ENCODE measurements around the gene DNAH8. TPM values are rescaled to one million over a fixed set of nuclear protein-coding genes. Genes with fewer than 3 reads are reported as not detected.

The DNAH8 gene
- total RNA-seq, 1 experiment from 2014 or later, result 0.15 TPM

DNA sequence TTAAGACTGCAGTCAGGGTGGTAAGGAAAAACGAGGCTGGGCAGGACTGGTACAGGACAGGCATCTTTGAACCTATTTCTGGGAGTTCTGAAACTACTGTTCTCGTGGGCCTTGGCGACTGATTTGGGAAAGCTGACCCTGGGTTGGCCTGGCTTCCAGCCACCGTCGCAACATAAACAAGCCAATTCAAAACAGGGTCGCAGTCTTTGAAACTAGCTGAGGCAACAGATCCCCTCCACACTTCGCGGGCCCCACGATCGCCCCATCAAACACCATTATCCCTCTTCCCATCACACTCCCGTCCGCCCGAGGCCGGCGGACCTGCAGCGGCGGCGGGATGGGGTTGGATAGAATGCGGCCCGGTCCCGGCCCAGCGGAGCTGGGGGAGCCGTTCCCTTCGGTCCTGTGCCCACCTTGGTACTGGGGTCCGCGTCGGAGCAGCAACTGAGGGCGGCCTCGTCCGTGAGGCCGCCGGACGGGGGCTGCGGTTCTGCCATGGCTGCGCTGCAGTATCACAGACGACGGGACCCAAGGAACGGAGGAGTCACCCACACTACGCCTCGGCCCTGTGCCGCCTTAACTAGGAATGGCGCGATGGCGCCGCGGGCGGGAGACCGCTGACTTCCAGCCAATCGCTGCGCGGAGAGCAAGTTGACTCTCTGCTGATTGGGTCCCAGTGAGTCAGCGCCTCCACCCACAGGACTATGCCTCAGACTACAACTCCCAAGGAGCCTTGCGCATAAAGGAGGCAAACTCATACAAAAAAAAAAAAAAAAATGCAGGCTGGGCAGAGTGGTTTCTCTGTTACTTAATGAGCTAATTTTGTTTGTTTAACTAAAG lies 12.3 kb upstream of the DNAH8 start, which contains the start of gene GLO1:
TSS of gene GLO1 (minus strand) at position 588 of the 840 bp plus-strand sequence. CDS start at position 497, 91 bp downstream.
- Histone ChIP-seq H3K4me1 (ENCODE audit: insufficient read depth, low read length) (no peaks in the 10 kb centered on the region; the same call in 1 of the 2 replicates), H3K4me2 (ENCODE audit: low read length) (peak within 1 kb of the TSS; percentile 90), H3F3A (ENCODE audit: low read length, unreplicated experiment) (no peaks in the 10 kb centered on the region), H3K9me3 (ENCODE audit: low read length) (no peaks in the 10 kb centered on the region), H3K9ac (ENCODE audit: low read length) (peak within 1 kb of the TSS; percentile 88), H3K27ac (ENCODE audit: low read length) (peak within 1 kb of the TSS; percentile 20), H3K27me3 (ENCODE audit: low read length) (no peaks in the 10 kb centered on the region), H3K9me2 (replicated peaks; ENCODE audit: low read length) (no peaks in the 10 kb centered on the region), H2AFZ (ENCODE audit: low read length) (peak within 1 kb of the TSS; percentile 83), H3K4me3 (ENCODE audit: low read length) (peak within 1 kb of the TSS; percentile 89), H4K20me1 (ENCODE audit: low read length) (no peaks in the 10 kb centered on the region), H3K79me2 (ENCODE audit: low read length) (peaks cover 48% of the 10 kb centered on the region), H3K36me3 (ENCODE audit: low read depth, low read length) (peaks cover 21% of the 10 kb centered on the region)
- TSS peak; percentile 54 for BruUV-seq (replicated peaks)
- ATAC-seq (peak; percentile 99), DNase-seq (peak; percentile 98)
- CTCF ChIA-PET, result interaction anchor here (0.6 kb wide), 5 partner anchors 36 to 317 kb away, joined by 3 to 10 read pairs (median 6); no protein-coding TSS in a partner anchor
- intact Hi-C loops (cut with micrococcal nuclease), result loop anchor here (1.0 kb wide), 1 partner anchor 92 kb away; no protein-coding TSS in a partner anchor
- POLR2A ChIA-PET (ENCODE audit: unreplicated experiment), result interaction anchor here (0.5 to 0.7 kb wide), 9 partner anchors 11 to 1340 kb away, joined by 3 to 22 read pairs (median 8); no protein-coding TSS in a partner anchor
- TF ChIP-seq EZH2 (IDR thresholded peaks at IDR 0.05; ENCODE audit: low read length, unreplicated experiment) (no peak), EZH2phosphoT487 (IDR thresholded peaks at IDR 0.05; ENCODE audit: borderline replicate concordance, low read length) (no peak), CTCF (conservative IDR thresholded peaks at IDR 0.05; ENCODE audit: low read depth, low read length) (no peak)

DNA sequence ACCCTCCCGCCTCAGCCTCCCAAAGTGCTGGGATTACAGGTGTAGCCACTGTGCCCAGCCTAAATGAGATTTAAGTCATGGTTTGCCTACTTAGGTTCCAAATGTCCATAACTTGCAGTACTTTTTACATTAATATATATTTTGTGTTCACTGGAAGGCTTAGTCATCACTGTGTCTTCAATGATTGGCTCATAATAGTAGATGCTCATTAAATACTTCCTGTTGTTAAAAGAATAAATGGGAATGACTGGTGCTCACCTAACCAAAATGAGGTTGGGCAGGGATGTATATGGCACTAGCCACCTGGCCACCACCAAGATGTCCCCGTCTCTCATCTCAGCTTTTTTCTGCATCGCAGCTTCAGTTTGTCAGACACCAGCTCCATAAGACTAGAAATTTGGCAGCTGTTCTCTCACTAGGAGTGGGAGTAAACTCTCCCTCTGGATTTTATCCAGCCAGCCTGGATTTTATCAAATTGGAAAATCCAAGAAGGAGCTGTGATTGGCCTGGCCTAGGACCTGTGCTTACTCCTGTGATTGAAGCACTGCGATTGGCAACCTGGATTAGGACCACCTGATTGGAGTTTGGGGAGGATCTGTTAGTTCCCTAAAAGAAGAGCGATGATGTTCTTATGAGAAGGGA lies 11.0 kb upstream of the DNAH8 start:
- Histone ChIP-seq H3F3A (ENCODE audit: low read length, unreplicated experiment) (no peaks in the 10 kb centered on the region), H3K27ac (ENCODE audit: low read length) (no peak overlapping the region), H3K4me1 (ENCODE audit: insufficient read depth, low read length) (no peaks in the 10 kb centered on the region; the same call in 1 of the 2 replicates), H3K9me3 (ENCODE audit: low read length) (no peaks in the 10 kb centered on the region), H3K79me2 (ENCODE audit: low read length) (peaks cover 36% of the 10 kb centered on the region), H3K9ac (ENCODE audit: low read length) (no peak overlapping the region), H4K20me1 (ENCODE audit: low read length) (no peaks in the 10 kb centered on the region), H2AFZ (ENCODE audit: low read length) (no peak overlapping the region), H3K36me3 (ENCODE audit: low read depth, low read length) (peaks cover 21% of the 10 kb centered on the region), H3K4me3 (ENCODE audit: low read length) (no peak overlapping the region), H3K27me3 (ENCODE audit: low read length) (no peaks in the 10 kb centered on the region), H3K9me2 (replicated peaks; ENCODE audit: low read length) (no peaks in the 10 kb centered on the region), H3K4me2 (ENCODE audit: low read length) (no peak overlapping the region)
- ATAC-seq, result no peak
- DNase-seq, result no peak
- no TSS peak for BruUV-seq (replicated peaks)
- ChIA-PET CTCF (interaction anchor here (0.6 kb wide), 1 partner anchor 101 kb away, joined by 4 read pairs; no protein-coding TSS in a partner anchor), POLR2A (ENCODE audit: unreplicated experiment) (no interaction called here)
- intact Hi-C loops (cut with micrococcal nuclease), result loop anchor here (1.0 kb wide), 1 partner anchor 90 kb away; no protein-coding TSS in a partner anchor
- TF ChIP-seq EZH2phosphoT487 (IDR thresholded peaks at IDR 0.05; ENCODE audit: borderline replicate concordance, low read length), result no peak
- TF ChIP-seq EZH2 (IDR thresholded peaks at IDR 0.05; ENCODE audit: low read length, unreplicated experiment), result no peak
- no peak for TF ChIP-seq CTCF (conservative IDR thresholded peaks at IDR 0.05; ENCODE audit: low read depth, low read length)
